Measurements from ENCODE around the gene MAP3K12. TPM values are rescaled to one million over a fixed set of nuclear protein-coding genes. Genes with fewer than 3 reads are reported as not detected.
"Not testable (repeated sequence)": the region's sequence is repeated elsewhere in the genome, so short reads cannot be mapped to it uniquely, and the experiment has no call there.

The MAP3K12 gene
- polyA plus RNA-seq, 3 donors, result 1.7 to 31.4 (median 2.0) TPM

DNA sequence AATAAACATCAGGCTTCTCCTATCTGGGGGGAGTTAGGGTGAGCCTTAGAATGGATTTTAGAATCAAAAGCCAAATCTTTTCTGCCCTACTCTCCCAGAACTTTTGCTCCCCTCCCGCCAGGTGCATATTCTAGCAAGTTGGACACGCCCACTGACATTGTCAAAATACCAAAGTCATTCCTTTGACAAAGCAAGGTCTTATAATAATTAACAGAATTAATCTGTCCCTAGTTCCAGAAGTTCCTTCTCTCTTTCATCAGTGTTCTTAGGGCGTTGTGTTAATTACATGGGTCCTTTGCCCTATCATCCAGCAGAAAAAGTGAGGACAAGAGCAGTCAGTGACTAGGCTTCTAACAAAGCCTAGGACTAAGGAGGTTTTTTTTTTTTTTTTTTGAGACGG, 55.3 kb downstream of the MAP3K12 start:
- peaks cover 64% of the 10 kb centered on the region for H4K20me1 ChIP-seq (ENCODE audit: insufficient read depth, low read length)
- peak overlapping the region in 1 of 3 experiments; percentile 23 for H3K4me3 ChIP-seq (replicated peaks in 1 of 3; ENCODE audit: low read depth in 2 of 3, low read length in 3 of 3)
- peak overlapping the region in 1 of 2 donors; percentile 22 for H3K27ac ChIP-seq (ENCODE audit: low read depth in 1 of 2, low read length in 2 of 2)
- no CpG with 5 or more reads among the region's 4 CpGs for WGBS (ENCODE audit: insufficient coverage)
- DNase-seq, result no peak
- peak overlapping the region; percentile 21 for H3K4me2 ChIP-seq (replicated peaks; ENCODE audit: extremely low read depth, low read length, poor library complexity, severe bottlenecking)
- peaks cover 50 to 60% of the 10 kb centered on the region in 2 donors for H3K36me3 ChIP-seq (replicated peaks in 1 of 2; ENCODE audit: control insufficient read depth in 1 of 2, insufficient read depth in 2 of 2, low read length in 2 of 2)
- peaks cover 59% of the 10 kb centered on the region for H3K79me2 ChIP-seq (ENCODE audit: insufficient read depth, low read length)
- no peak overlapping the region for H2AFZ ChIP-seq (ENCODE audit: insufficient read depth, low read depth, low read length, poor library complexity, severe bottlenecking)
- peaks cover 0 to 3% (median 0%) of the 10 kb centered on the region in 3 donors for H3K27me3 Mint-ChIP-seq (ENCODE audit: low read depth in 3 of 3)
- no peaks in the 10 kb centered on the region for H3K9me3 Mint-ChIP-seq
- peak overlapping the region in 4 of 7 donors; percentile 15 to 63 (median 38) for H3K27ac Mint-ChIP-seq
- TF ChIP-seq, protein P1, sequence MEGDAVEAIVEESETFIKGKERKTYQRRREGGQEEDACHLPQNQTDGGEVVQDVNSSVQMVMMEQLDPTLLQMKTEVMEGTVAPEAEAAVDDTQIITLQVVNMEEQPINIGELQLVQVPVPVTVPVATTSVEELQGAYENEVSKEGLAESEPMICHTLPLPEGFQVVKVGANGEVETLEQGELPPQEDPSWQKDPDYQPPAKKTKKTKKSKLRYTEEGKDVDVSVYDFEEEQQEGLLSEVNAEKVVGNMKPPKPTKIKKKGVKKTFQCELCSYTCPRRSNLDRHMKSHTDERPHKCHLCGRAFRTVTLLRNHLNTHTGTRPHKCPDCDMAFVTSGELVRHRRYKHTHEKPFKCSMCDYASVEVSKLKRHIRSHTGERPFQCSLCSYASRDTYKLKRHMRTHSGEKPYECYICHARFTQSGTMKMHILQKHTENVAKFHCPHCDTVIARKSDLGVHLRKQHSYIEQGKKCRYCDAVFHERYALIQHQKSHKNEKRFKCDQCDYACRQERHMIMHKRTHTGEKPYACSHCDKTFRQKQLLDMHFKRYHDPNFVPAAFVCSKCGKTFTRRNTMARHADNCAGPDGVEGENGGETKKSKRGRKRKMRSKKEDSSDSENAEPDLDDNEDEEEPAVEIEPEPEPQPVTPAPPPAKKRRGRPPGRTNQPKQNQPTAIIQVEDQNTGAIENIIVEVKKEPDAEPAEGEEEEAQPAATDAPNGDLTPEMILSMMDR (IDR thresholded peaks at IDR 0.05), result no peak
- H3K36me3 Mint-ChIP-seq, result peaks cover 41 to 55% of the 10 kb centered on the region in 2 donors
- peaks cover 44% of the 10 kb centered on the region for H3K4me1 Mint-ChIP-seq
- no peak overlapping the region for H3K9ac ChIP-seq (ENCODE audit: insufficient read depth, low read length, poor library complexity, severe bottlenecking)
- H3K9me3 ChIP-seq (replicated peaks in 1 of 2; ENCODE audit: control insufficient read depth in 1 of 2, insufficient read depth in 1 of 2, low read length in 2 of 2), result no peaks in the 10 kb centered on the region
- H3K4me3 Mint-ChIP-seq, result no peak overlapping the region
- H3K4me1 ChIP-seq (ENCODE audit: control insufficient read depth in 1 of 2, insufficient read depth in 2 of 2, low read length in 2 of 2), result peaks cover 30 to 46% of the 10 kb centered on the region in 2 donors
- H3K27me3 ChIP-seq (ENCODE audit: control insufficient read depth in 2 of 2, insufficient read depth in 2 of 2, low read length in 2 of 2), result no peaks in the 10 kb centered on the region
- intact Hi-C loops (cut with micrococcal nuclease), result no loop called here

DNA sequence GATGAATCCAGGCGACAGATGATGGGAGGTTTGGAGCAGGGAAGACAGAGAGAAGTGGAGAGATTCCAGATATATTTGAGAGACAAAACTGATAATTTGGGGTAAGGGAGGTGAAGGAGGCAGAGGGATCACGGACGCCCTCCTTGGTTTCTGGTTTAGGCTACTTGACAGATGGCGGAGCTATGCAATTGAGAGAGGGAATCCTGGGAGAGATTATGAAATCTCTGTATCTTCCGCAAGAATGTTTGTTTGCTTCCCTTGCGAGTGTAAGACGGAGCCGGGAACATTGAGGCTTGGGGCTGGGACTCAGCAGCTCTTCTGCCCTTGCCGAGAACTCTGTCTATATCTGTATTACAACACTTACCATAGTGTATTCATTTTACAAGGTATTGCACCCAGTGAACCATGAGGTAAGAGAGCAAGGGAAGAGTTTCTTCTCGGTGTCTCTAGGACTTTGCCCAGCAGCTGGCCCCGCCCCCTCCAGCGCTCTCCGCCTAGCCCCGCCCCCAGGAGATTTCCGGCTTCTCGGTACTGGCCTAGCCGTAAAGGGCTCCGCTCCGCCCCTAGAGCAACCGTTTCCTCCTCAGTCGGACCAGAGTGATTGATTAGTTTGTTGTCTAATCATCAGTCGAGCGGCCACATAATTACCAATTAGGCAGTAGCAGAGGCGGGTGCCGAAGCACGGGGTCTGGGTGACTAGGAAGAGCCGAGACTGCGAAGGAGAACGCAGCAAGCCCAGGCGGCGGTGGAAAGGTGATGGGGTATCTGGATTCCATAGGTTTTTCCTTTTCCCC, 58.0 kb downstream of the MAP3K12 start, which contains the start of gene PRR13:
PRR13 (plus strand) TSS at position 695 of the 794 bp plus-strand sequence. CDS start 981 bp downstream, outside the sequence.
- peak within 1 kb of the TSS; percentile 81 for H3K4me2 ChIP-seq (replicated peaks; ENCODE audit: extremely low read depth, low read length, poor library complexity, severe bottlenecking)
- intact Hi-C loops (cut with micrococcal nuclease), result no loop called here
- peak; percentile 97 to 100 (median 98) for DNase-seq
- H3K9me3 Mint-ChIP-seq, result no peaks in the 10 kb centered on the region
- peaks cover 26 to 33% of the 10 kb centered on the region in 2 donors for H3K36me3 Mint-ChIP-seq
- WGBS (ENCODE audit: insufficient coverage), result 3% methylated on average over 12 of the region's 31 CpGs
- peaks cover 0 to 2% (median 1%) of the 10 kb centered on the region in 3 donors for H3K27me3 Mint-ChIP-seq (ENCODE audit: low read depth in 3 of 3)
- peaks cover 30 to 46% of the 10 kb centered on the region in 2 donors for H3K4me1 ChIP-seq (ENCODE audit: control insufficient read depth in 1 of 2, insufficient read depth in 2 of 2, low read length in 2 of 2)
- H3K9ac ChIP-seq (ENCODE audit: insufficient read depth, low read length, poor library complexity, severe bottlenecking), result peak within 1 kb of the TSS; percentile 87
- H3K27me3 ChIP-seq (ENCODE audit: control insufficient read depth in 2 of 2, insufficient read depth in 2 of 2, low read length in 2 of 2), result no peaks in the 10 kb centered on the region
- peak within 1 kb of the TSS; percentile 96 to 98 for H3K4me3 Mint-ChIP-seq
- peaks cover 38% of the 10 kb centered on the region for H4K20me1 ChIP-seq (ENCODE audit: insufficient read depth, low read length)
- H3K79me2 ChIP-seq (ENCODE audit: insufficient read depth, low read length), result peaks cover 46% of the 10 kb centered on the region
- no peaks in the 10 kb centered on the region for H3K9me3 ChIP-seq (replicated peaks in 1 of 2; ENCODE audit: control insufficient read depth in 1 of 2, insufficient read depth in 1 of 2, low read length in 2 of 2)
- TF ChIP-seq, protein P1 (IDR thresholded peaks at IDR 0.05), result no peak
- H3K27ac Mint-ChIP-seq, result peak within 1 kb of the TSS; percentile 95 to 99 (median 98)
- H3K4me3 ChIP-seq (replicated peaks in 1 of 3; ENCODE audit: low read depth in 2 of 3, low read length in 3 of 3), result peak within 1 kb of the TSS; percentile 92 to 99 (median 98)
- peaks cover 37% of the 10 kb centered on the region for H3K4me1 Mint-ChIP-seq
- peak within 1 kb of the TSS; percentile 89 for H2AFZ ChIP-seq (ENCODE audit: insufficient read depth, low read depth, low read length, poor library complexity, severe bottlenecking)
- H3K27ac ChIP-seq (ENCODE audit: low read depth in 1 of 2, low read length in 2 of 2), result peak within 1 kb of the TSS; percentile 85 to 95
- H3K36me3 ChIP-seq (replicated peaks in 1 of 2; ENCODE audit: control insufficient read depth in 1 of 2, insufficient read depth in 2 of 2, low read length in 2 of 2), result peaks cover 29 to 34% of the 10 kb centered on the region in 2 donors

DNA sequence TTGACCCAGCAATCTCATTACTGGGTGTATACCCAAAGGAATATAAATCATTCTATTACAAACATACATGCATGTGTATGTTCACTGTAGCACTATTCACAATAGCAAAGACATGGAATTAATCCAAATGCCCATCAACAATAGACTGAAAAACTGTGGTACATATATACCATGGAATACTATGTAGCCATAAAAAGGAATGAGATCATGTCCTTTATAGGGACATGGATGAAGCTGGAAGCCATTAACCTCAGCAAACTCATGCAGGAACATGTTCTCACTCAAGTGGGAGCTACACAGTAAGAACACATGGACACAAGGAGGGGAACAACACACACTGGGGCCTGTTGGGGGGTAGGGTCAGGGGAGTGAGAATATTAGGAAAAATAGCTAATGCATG, 59.7 kb downstream of the MAP3K12 start:
- H3K27ac ChIP-seq (ENCODE audit: low read depth in 1 of 2, low read length in 2 of 2); H3K4me3 ChIP-seq (replicated peaks in 1 of 3; ENCODE audit: low read depth in 2 of 3, low read length in 3 of 3); DNase-seq; H3K9me3 Mint-ChIP-seq; H3K27me3 ChIP-seq (ENCODE audit: control insufficient read depth in 2 of 2, insufficient read depth in 2 of 2, low read length in 2 of 2); H3K9ac ChIP-seq (ENCODE audit: insufficient read depth, low read length, poor library complexity, severe bottlenecking); H2AFZ ChIP-seq (ENCODE audit: insufficient read depth, low read depth, low read length, poor library complexity, severe bottlenecking); H3K4me3 Mint-ChIP-seq; H3K4me2 ChIP-seq (replicated peaks; ENCODE audit: extremely low read depth, low read length, poor library complexity, severe bottlenecking); H3K27me3 Mint-ChIP-seq (ENCODE audit: low read depth in 3 of 3); intact Hi-C loops (cut with micrococcal nuclease); H3K9me3 ChIP-seq (replicated peaks in 1 of 2; ENCODE audit: control insufficient read depth in 1 of 2, insufficient read depth in 1 of 2, low read length in 2 of 2): not testable (repeated sequence)
- peak overlapping the region in 1 of 7 donors; percentile 57 for H3K27ac Mint-ChIP-seq
- H3K36me3 Mint-ChIP-seq, result peaks cover 13 to 17% of the 10 kb centered on the region in 2 donors
- peaks cover 31% of the 10 kb centered on the region for H3K79me2 ChIP-seq (ENCODE audit: insufficient read depth, low read length)
- peaks cover 32% of the 10 kb centered on the region for H3K4me1 Mint-ChIP-seq
- peaks cover 31 to 36% of the 10 kb centered on the region in 2 donors for H3K4me1 ChIP-seq (ENCODE audit: control insufficient read depth in 1 of 2, insufficient read depth in 2 of 2, low read length in 2 of 2)
- peaks cover 14 to 18% of the 10 kb centered on the region in 2 donors for H3K36me3 ChIP-seq (replicated peaks in 1 of 2; ENCODE audit: control insufficient read depth in 1 of 2, insufficient read depth in 2 of 2, low read length in 2 of 2)
- peaks cover 22% of the 10 kb centered on the region for H4K20me1 ChIP-seq (ENCODE audit: insufficient read depth, low read length)
